ENCODE results near the gene PCDHGA4.
A peak's percentile ranks its signal among the peaks of the same experiment; 100 is the strongest.
"Not testable (repeated sequence)": the region's sequence is repeated elsewhere in the genome, so short reads cannot be mapped to it uniquely, and the experiment has no call there.

The PCDHGA4 gene

GRCh38 chr5:141354900-141355469, at the start of gene PCDHGA4:
PCDHGA4 (plus strand) TSS chr5:141355021; CDS start chr5:141355108, 87 bp downstream.
- DNase-seq (ENCODE audit: low read depth in 2 of 2) = no peak

- DNase-seq (ENCODE audit: low read depth in 2 of 2) = no peak
Measured at GRCh38 chr5:141306630-141307029, 48.2 kb upstream of the PCDHGA4 start.

- no peak for DNase-seq (ENCODE audit: low read depth in 2 of 2)
Measured at GRCh38 chr5:141313711-141314110, 41.1 kb upstream of the PCDHGA4 start.

GRCh38 chr5:141316963-141317362, 37.9 kb upstream of the PCDHGA4 start:
- DNase-seq (ENCODE audit: low read depth in 2 of 2) = not testable (repeated sequence)

GRCh38 chr5:141319202-141319601, 35.6 kb upstream of the PCDHGA4 start:
- DNase-seq (ENCODE audit: low read depth in 2 of 2) = no peak

- DNase-seq (ENCODE audit: low read depth in 2 of 2) = no peak
Measured at GRCh38 chr5:141319699-141320098, 35.1 kb upstream of the PCDHGA4 start.

- DNase-seq (ENCODE audit: low read depth in 2 of 2) = peak; percentile 83
Measured at GRCh38 chr5:141320225-141321169, 34.3 kb upstream of the PCDHGA4 start, which contains the start of gene TAF7. TAF7 (minus strand) TSS chr5:141320784; CDS start chr5:141320044, 740 bp downstream.

GRCh38 chr5:141322261-141322660, 32.6 kb upstream of the PCDHGA4 start:
- DNase-seq (ENCODE audit: low read depth in 2 of 2) = no peak

GRCh38 chr5:141326088-141326854, 28.6 kb upstream of the PCDHGA4 start:
- peak; percentile 20 to 45 for DNase-seq (ENCODE audit: low read depth in 2 of 2)

- no peak for DNase-seq (ENCODE audit: low read depth in 2 of 2)
Measured at GRCh38 chr5:141328231-141328630, 26.6 kb upstream of the PCDHGA4 start.

GRCh38 chr5:141330299-141331080, 24.3 kb upstream of the PCDHGA4 start, which contains the start of gene PCDHGA1:
PCDHGA1 (plus strand) TSS chr5:141330514.
- no peak for DNase-seq (ENCODE audit: low read depth in 2 of 2)

- DNase-seq (ENCODE audit: low read depth in 2 of 2) = not testable (repeated sequence)
Measured at GRCh38 chr5:141332571-141332970, 22.2 kb upstream of the PCDHGA4 start.

GRCh38 chr5:141338538-141339306, 16.1 kb upstream of the PCDHGA4 start, which contains the start of gene PCDHGA2:
PCDHGA2 (plus strand) TSS chr5:141338760.
- no peak for DNase-seq (ENCODE audit: low read depth in 2 of 2)

GRCh38 chr5:141340781-141341354, 14.0 kb upstream of the PCDHGA4 start:
- not testable (repeated sequence) for DNase-seq (ENCODE audit: low read depth in 2 of 2)

- DNase-seq (ENCODE audit: low read depth in 2 of 2) = no peak
Measured at GRCh38 chr5:141342773-141343172, 12.0 kb upstream of the PCDHGA4 start.

GRCh38 chr5:141343242-141343952, 11.4 kb upstream of the PCDHGA4 start, which contains the start of gene PCDHGA3:
PCDHGA3 (plus strand) TSS chr5:141343829; CDS start chr5:141344034, 205 bp downstream.
- DNase-seq (ENCODE audit: low read depth in 2 of 2) = no peak

- no peak for DNase-seq (ENCODE audit: low read depth in 2 of 2)
Measured at GRCh38 chr5:141343953-141344463, 10.8 kb upstream of the PCDHGA4 start.

GRCh38 chr5:141345327-141345726, 9.5 kb upstream of the PCDHGA4 start:
- no peak for DNase-seq (ENCODE audit: low read depth in 2 of 2)

GRCh38 chr5:141346017-141346416, 8.8 kb upstream of the PCDHGA4 start:
- DNase-seq (ENCODE audit: low read depth in 2 of 2) = not testable (repeated sequence)
